Left lung (tissue), 10 donors: ENCODE results near the gene BCL11B. TPM values are rescaled to one million over a fixed set of nuclear protein-coding genes. Genes with fewer than 3 reads are reported as not detected.

Experiments used
- ATAC-seq: fragments of 200-7000 bp; cut with Tn5 transposase; one replicate; pipeline ENCODE4 v1.9.1; 2020; ENCODE audit warnings: moderate library complexity
- DNase-seq, 4 donors: peaks; one replicate each; pipeline ENCODE4 v3.0.0-alpha.2; 2013 to 2020
- H3K27ac ChIP-seq, 2 donors: fragments of 200-600 bp; sonication (generic) in 1 of 2; one replicate each; pipeline versions ENCODE4 v1.5.0 to v1.8.0; 2020 to 2021
- H3K27me3 ChIP-seq, 2 donors: fragments of 200-600 bp; sonication (generic) in 1 of 2; one replicate each; pipeline versions ENCODE4 v1.5.0 to v1.8.0; 2020 to 2021
- H3K36me3 ChIP-seq, 2 donors: fragments of 200-600 bp; sonication (generic) in 1 of 2; one replicate each; pipeline versions ENCODE4 v1.5.0 to v1.8.0; 2020 to 2021
- H3K4me1 ChIP-seq, 2 donors: fragments of 200-600 bp; one replicate each; pipeline ENCODE4 v1.8.0; 2021
- H3K4me3 ChIP-seq, 2 donors: fragments of 200-600 bp; sonication (generic) in 1 of 2; one replicate each; pipeline versions ENCODE4 v1.5.0 to v1.8.0; 2020 to 2021; ENCODE audit warnings: mild to moderate bottlenecking in 1 of 2
- H3K9me3 ChIP-seq, 2 donors: fragments of 200-600 bp; sonication (generic) in 1 of 2; one replicate each; pipeline versions ENCODE4 v1.5.0 to v1.8.0; 2020 to 2021
- CTCF ChIP-seq, 2 donors: fragments of 200-600 bp; sonication (generic) in 1 of 2; IDR thresholded peaks; one replicate each; pipeline versions ENCODE4 v1.5.0 to v1.8.0; 2021; ENCODE audit warnings: antibody characterized with exemption in 2 of 2
- intact Hi-C, 2 donors: fragments of 100-400 bp; cut with DNase I; formaldehyde crosslinking; loops; one replicate each; pipeline versions ENCODE4 v1.11.2 to v1.14.2; 2022
- polyA plus RNA-seq, 6 donors: library from polyadenylated mRNA; unstranded; fragments of 120-200 nt; gene quantifications; one replicate each; pipeline ENCODE4 v1.2.1, GENCODE V29; 2013; ENCODE audit not compliant: insufficient read length in 6 of 6
- total RNA-seq, 2 donors: library from RNA; stranded (reverse); fragmentation: NEBNext Ultra II Directional; extraction: Animal tissue kit (Norgen Biotek cat#: 25700); gene quantifications; one replicate each; pipeline ENCODE4 v1.2.1, GENCODE V29; 2021
- donor health status: DM: no; HTN: yes; CAD: no.
- donor health status: DM: no; HTN: no; CAD: no.

The BCL11B gene
- total and polyA plus RNA-seq, 8 donors: 1.4 to 3.6 (median 3.2) TPM

DNA sequence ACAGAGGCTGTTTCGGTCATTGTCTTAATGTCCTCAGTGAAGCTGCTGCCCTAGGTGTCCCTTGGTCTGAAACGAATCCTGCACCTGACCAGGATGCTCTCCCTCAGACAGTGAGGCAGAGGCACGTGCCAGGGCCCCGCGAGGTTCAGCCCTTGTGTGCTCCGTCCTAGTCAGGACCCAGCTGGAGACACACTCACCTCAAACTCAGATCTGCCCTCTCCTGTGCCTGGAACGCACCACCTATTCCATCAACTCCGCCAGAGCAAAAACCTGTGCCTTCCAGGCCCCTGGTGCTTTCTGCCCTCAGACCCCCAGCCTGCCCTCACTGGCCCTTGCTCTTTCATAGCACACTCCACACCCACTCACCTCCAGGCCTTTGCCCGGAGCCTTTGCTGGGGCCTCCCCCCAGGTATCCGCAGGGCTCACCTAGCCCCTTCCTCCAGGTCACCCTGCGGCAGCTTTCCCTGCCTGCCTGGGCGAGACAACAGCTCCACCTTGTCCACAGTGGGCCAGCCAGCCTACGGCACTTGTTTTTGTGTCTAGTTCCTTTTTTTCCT is 150.6 kb downstream of the BCL11B start:
- no peak for TF ChIP-seq CTCF (IDR thresholded peaks at IDR 0.05)
- H3K36me3 ChIP-seq: no peaks in the 10 kb centered on the region
- H3K4me1 ChIP-seq: peaks cover 0 to 8% of the 10 kb centered on the region in 2 donors
- no peak overlapping the region for H3K4me3 ChIP-seq
- H3K27ac ChIP-seq: no peak overlapping the region
- intact Hi-C loops: no loop called here
- peaks cover 14 to 51% of the 10 kb centered on the region in 2 donors for H3K27me3 ChIP-seq
- ATAC-seq (no peak), DNase-seq (no peak)
- H3K9me3 ChIP-seq: no peaks in the 10 kb centered on the region

- intact Hi-C loops: no loop called here
- Histone ChIP-seq H3K36me3 (no peaks in the 10 kb centered on the region), H3K27me3 (peaks cover 14 to 57% of the 10 kb centered on the region in 2 donors), H3K4me1 (peaks cover 0 to 6% of the 10 kb centered on the region in 2 donors), H3K9me3 (no peaks in the 10 kb centered on the region), H3K27ac (no peak overlapping the region), H3K4me3 (no peak overlapping the region)
- DNase-seq (no peak), ATAC-seq (no peak)
- TF ChIP-seq CTCF (IDR thresholded peaks at IDR 0.05): no peak
Measured at GRCh38 chr14:99120526-99121318, 151.3 kb downstream of the BCL11B start.

DNA sequence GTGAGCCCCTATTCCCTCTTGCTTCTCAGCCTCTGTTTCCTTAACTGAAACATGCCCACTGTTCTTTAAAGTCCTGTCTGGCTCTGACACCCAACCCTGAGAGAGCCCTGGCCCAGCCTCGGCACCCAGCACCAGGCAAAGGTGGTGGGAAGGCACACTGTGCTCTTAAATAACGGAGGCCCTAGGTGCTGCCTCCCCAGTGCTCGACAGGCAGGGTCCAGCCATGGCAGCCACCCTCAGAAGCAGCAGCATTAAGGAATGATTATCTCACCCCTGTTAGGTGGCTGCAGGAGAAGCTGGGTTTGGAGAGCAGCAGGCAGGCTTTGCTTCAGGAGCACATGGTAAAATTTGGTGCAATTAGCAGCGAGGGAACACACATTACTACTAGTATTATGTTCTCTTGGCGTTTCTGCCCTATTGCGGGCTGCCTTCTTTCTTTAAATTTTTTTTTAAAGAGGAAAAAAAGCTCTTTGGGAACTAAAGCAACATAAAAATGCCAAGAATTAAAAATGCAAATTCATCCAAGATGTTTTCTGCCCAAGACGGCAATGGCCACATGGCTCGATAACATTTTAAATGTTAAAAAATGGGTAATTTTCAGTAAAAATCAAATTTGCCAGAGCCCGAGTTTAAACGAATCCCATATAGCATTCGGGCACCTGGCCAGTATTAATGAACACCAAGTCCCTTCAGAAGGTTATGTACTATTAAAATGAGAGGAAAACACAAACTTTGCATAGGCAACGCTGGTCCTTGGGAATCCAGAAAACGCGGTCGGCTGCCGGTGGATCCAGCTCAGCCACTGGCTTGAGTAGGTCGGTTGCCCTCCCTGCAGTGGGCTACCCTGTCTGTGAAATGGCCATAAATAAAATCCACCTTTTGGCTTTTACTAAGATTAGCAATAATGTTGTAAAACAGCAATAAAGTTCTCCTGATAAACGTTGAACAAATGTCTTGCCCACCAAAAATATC is 152.2 kb downstream of the BCL11B start:
- no peaks in the 10 kb centered on the region for H3K9me3 ChIP-seq
- DNase-seq: no peak
- no peaks in the 10 kb centered on the region for H3K36me3 ChIP-seq
- no peak for ATAC-seq
- H3K27me3 ChIP-seq: peaks cover 14 to 58% of the 10 kb centered on the region in 2 donors
- peaks cover 0 to 4% of the 10 kb centered on the region in 2 donors for H3K4me1 ChIP-seq
- no peak for TF ChIP-seq CTCF (IDR thresholded peaks at IDR 0.05)
- intact Hi-C loops: no loop called here
- no peak overlapping the region for H3K4me3 ChIP-seq
- no peak overlapping the region for H3K27ac ChIP-seq

Other genes starting within 250 kb of the BCL11B start
- 10 to 100 TPM; 69.1 to 78.7 TPM for gene SETD3, start 208.7 kb upstream of the BCL11B start, total RNA-seq
- gene SETD3, start 208.7 kb upstream of the BCL11B start, polyA plus RNA-seq: 10 to 100 TPM; 36.3 to 45.4 (median 38.6) TPM
- 10 to 100 TPM; 45.4 to 52.5 TPM for gene CCNK, start 209.2 kb upstream of the BCL11B start, total RNA-seq
- 10 to 100 TPM; 43.2 to 51.9 (median 45.9) TPM for gene CCNK, start 209.2 kb upstream of the BCL11B start, polyA plus RNA-seq